K562 (cell line): ENCODE measurements around the gene FAM222A. TPM values are rescaled to one million over a fixed set of nuclear protein-coding genes. Genes with fewer than 3 reads are reported as not detected.
A peak's percentile ranks its signal among the peaks of the same experiment; 100 is the strongest.

ENCODE experiments used
- E2F4 ChIP-seq: sonication (generic); formaldehyde crosslinking; IDR thresholded peaks from 2 replicates; pipeline ENCODE4 v1.8.0; 2022; ENCODE audit warnings: mild to moderate bottlenecking, low read depth, missing genetic modification reagents
- HBP1 ChIP-seq: fragments of 450-650 bp; formaldehyde crosslinking; IDR thresholded peaks from 2 replicates; pipeline ENCODE4 v1.4.0; 2022; ENCODE audit warnings: missing genetic modification characterization
- HES1 ChIP-seq: fragments of 450-650 bp; IDR thresholded peaks from 2 replicates; pipeline ENCODE4 v1.6.1; 2016; ENCODE audit warnings: low read depth, mild to moderate bottlenecking, moderate library complexity
- HNRNPH1 ChIP-seq: fragments of 200-400 bp; formaldehyde crosslinking; optimal IDR thresholded peaks from 2 replicates; pipeline ENCODE3; 2017; ENCODE audit warnings: low read depth, mild to moderate bottlenecking, low read length, moderate library complexity
- JUN ChIP-seq, 2 experiments: sonication (generic) in 1 of 2; formaldehyde crosslinking in 1 of 2; IDR thresholded peaks; 2 replicates each; pipeline versions ENCODE4 v1.6.1 to v1.8.0; 2012 to 2022; ENCODE audit warnings: borderline replicate concordance in 2 of 2, mild to moderate bottlenecking in 2 of 2, improper control_type of control experiment in 1 of 2, low read depth in 1 of 2, low read length in 1 of 2, missing genetic modification reagents in 1 of 2
- MYC ChIP-seq, 2 experiments: fragments of 250-450 bp in 1 of 2; sonication (Bioruptor Pico) in 1 of 2; IDR thresholded peaks; 2 replicates each; pipeline versions ENCODE4 v1.5.1 to v1.6.1; 2012 to 2021; ENCODE audit warnings: low read depth in 2 of 2, borderline replicate concordance in 1 of 2, improper control_type of control experiment in 1 of 2, low read length in 1 of 2, mild to moderate bottlenecking in 1 of 2, moderate library complexity in 1 of 2
- NKRF ChIP-seq: fragments of 450-650 bp; IDR thresholded peaks from 2 replicates; pipeline ENCODE4 v1.6.1; 2016; ENCODE audit warnings: borderline replicate concordance
- NR1H2 ChIP-seq: sonication (generic); formaldehyde crosslinking; IDR thresholded peaks from 2 replicates; pipeline ENCODE4 v1.4.0; 2020; ENCODE audit warnings: mild to moderate bottlenecking, missing genetic modification reagents
- PYGO2 ChIP-seq: fragments of 450-650 bp; IDR thresholded peaks from 2 replicates; pipeline ENCODE4 v1.6.1; 2016; ENCODE audit warnings: mild to moderate bottlenecking, missing genetic modification characterization, moderate library complexity, missing compliant biosample characterization
- SMAD1 ChIP-seq: fragments of 150-350 bp; IDR thresholded peaks from 2 replicates; pipeline ENCODE4 v1.6.1; 2014; ENCODE audit warnings: low read length, low read depth; ENCODE audit not compliant: partially characterized antibody
- SNIP1 ChIP-seq: fragments of 450-650 bp; IDR thresholded peaks from 2 replicates; pipeline ENCODE4 v1.7.1; 2017; ENCODE audit warnings: low read depth, mild to moderate bottlenecking
- THRAP3 ChIP-seq: fragments of 450-650 bp; IDR thresholded peaks from 2 replicates; pipeline ENCODE4 v1.6.1; 2016; ENCODE audit warnings: mild to moderate bottlenecking, inconsistent platforms, borderline replicate concordance
- ZBTB33 ChIP-seq: sonication (generic); formaldehyde crosslinking; IDR thresholded peaks from 2 replicates; pipeline ENCODE4 v1.8.1; 2023; ENCODE audit warnings: mild to moderate bottlenecking, missing genetic modification reagents
- ZBTB5 ChIP-seq: fragments of 450-650 bp; IDR thresholded peaks from 2 replicates; pipeline ENCODE4 v1.6.1; 2017; ENCODE audit warnings: antibody characterized with exemption
- ZFX ChIP-seq: sonication (generic); formaldehyde crosslinking; IDR thresholded peaks from 2 replicates; pipeline ENCODE4 v1.8.0; 2022; ENCODE audit warnings: mild to moderate bottlenecking, missing genetic modification reagents, moderate library complexity
- polyA plus RNA-seq, 8 experiments: library from polyadenylated mRNA; depleted of rRNA in 4 of 8; stranded (reverse) in 5 of 8; unstranded in 3 of 8; fragments of >200 nt; fragmentation: Nextera tagmentation in 2 of 8; fragmentation: Illumina TruSeq in 1 of 8; extraction: Ambion mirVana in 2 of 8; extraction: Trizol in 1 of 8; gene quantifications; 2 replicates each; pipeline versions ENCODE4 v1.2.1 to v1.2.3, GENCODE V29; 2011 to 2014; ENCODE audit warnings: inconsistent platforms in 1 of 8, missing spikeins in 1 of 8
- total RNA-seq, 7 experiments: library from RNA; depleted of rRNA in 6 of 7; stranded (reverse); fragments of >200 nt in 6 of 7; fragmentation: Illumina TruSeq in 2 of 7; extraction: Trizol in 2 of 7; gene quantifications; 2 replicates each; pipeline versions ENCODE4 v1.2.1 to v1.2.3, GENCODE V29; 2011 to 2021; ENCODE audit warnings: low replicate concordance in 1 of 7

The FAM222A gene
- total and polyA plus RNA-seq, 9 of the 15 experiments (the other 6 are each of a cell fraction or from before 2014, with no cell fraction given) = 0.03 to 0.36 (median 0.12) TPM; not detected in 1

GRCh38 chr12:109713187-109714070 lies at the start of gene FAM222A (continued):
- TF ChIP-seq NKRF (peak; percentile 81), THRAP3 (no peak), SMAD1 (no peak), SNIP1 (no peak), ZBTB5 (no peak), ZBTB33 (CRISPR knock-in tag) (no peak), NR1H2 (CRISPR knock-in tag) (no peak), E2F4 (CRISPR knock-in tag) (peak; percentile 93), PYGO2 (tag) (no peak), ZFX (CRISPR knock-in tag) (no peak; the same call in 1 of the 2 replicates), MYC (IDR thresholded peaks at IDR 0.05; ENCODE audit: low read depth, low read length) (peak; percentile 61), MYC (CRISPR knock-in tag; IDR thresholded peaks at IDR 0.05; ENCODE audit: borderline replicate concordance, low read depth) (no peak), HBP1 (CRISPR knock-in tag) (no peak), JUN (IDR thresholded peaks at IDR 0.05; ENCODE audit: borderline replicate concordance, low read depth, low read length) (peak; percentile 76; the same call in 1 of the 2 replicates), JUN (CRISPR knock-in tag; IDR thresholded peaks at IDR 0.05; ENCODE audit: borderline replicate concordance) (no peak), HNRNPH1 (no peak), HES1 (no peak)
